GM12874 (cell line): Measurements from ENCODE around the gene ZMIZ1.

Experiments
- CTCF ChIP-seq: IDR thresholded peaks from 2 replicates; pipeline ENCODE4 v1.5.1; 2011; ENCODE audit warnings: low read depth, mild to moderate bottlenecking, control low read depth, low read length, moderate library complexity; ENCODE audit not compliant: insufficient read depth

The ZMIZ1 gene

DNA sequence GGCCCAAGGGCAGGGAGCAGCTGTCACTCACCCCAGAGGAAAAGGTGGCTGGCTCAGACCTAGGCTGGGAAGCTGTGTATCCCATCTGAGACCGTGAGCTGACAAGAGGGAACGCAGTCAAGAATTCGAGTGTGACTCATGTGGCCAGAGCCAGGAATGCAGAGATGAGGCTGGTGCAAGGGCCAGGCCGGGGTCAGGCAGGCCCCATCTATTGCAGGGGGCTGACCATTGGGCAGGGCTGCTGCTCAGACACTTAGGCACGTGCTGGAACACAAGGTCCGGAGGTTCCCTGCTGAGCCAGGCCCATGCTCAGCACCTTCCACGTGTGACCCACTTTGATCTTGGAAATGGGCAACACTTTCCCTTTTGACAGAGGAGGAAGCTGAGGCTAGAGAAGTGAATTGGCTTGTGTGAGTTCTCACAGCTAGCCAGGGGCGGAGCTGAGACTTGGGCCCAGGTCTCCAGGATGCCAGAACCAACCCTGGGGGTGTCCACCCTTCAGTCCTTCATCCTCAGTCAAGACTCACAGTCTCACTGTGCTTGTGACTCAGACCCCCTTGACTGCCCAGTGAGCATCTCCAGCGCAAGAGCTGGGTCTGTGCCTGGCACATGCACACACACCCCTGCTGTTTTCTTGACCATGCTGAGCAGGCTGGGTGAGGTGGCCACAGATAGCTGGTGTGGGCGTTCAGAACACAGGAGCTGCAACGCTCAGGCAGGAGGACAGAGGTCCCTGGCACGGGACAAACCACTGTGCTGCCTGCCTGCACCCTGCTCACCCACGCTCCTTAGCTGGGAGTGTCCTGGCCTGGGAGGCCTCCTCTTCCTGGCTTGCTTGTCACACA is 230.9 kb downstream of the ZMIZ1 start:
- TF ChIP-seq CTCF = no peak

DNA sequence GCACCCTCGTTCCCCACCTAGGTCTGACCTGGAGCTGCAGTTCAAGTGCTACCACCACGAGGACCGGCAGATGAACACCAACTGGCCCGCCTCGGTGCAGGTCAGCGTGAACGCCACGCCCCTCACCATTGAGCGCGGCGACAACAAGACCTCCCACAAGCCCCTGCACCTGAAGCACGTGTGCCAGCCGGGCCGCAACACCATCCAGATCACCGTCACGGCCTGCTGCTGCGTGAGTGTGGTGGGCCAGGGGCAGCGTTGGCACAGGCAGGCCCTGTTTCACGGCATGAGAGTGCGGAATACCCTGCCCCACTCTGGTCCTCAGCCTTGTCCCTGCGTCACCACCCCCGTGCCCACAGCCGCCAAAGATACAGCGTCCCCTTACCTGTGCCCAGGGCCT is 231.9 kb downstream of the ZMIZ1 start:
- no peak for TF ChIP-seq CTCF

DNA sequence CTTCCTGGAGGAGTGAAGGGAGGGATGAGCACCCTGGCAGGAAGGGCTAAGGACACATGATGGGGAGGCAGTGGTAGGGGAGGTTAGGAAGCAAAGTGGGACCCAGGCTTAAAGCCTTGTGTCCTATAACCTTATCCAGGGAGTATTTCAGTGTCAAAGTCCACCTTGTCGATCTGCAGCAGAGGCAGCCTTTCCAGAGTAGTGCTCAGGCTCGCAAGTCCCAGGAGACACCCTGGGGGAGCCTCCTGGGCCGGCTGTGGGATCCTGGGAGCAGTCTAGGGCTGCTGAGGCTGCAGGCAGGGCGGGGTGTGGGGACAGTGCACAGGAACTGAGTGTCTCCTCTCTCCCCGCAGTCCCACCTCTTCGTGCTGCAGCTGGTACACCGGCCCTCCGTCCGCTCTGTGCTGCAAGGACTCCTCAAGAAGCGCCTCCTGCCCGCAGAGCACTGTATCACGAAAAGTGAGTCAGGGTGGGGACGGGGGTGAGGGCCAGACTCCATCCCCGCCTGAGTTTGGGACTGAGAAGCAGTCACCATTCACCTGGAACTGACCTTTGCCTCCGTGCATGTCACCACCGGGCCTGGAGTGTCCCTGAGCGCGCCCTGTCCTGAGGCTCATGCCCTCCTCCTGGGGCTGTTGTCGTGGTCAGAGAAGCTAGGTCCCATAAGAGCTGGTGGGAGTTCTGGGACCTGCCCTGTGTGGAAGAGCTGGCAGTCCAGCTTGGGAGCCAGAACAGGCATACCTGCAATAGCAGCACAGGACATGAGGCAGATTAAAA is 233.2 kb downstream of the ZMIZ1 start:
- no peak for TF ChIP-seq CTCF

DNA sequence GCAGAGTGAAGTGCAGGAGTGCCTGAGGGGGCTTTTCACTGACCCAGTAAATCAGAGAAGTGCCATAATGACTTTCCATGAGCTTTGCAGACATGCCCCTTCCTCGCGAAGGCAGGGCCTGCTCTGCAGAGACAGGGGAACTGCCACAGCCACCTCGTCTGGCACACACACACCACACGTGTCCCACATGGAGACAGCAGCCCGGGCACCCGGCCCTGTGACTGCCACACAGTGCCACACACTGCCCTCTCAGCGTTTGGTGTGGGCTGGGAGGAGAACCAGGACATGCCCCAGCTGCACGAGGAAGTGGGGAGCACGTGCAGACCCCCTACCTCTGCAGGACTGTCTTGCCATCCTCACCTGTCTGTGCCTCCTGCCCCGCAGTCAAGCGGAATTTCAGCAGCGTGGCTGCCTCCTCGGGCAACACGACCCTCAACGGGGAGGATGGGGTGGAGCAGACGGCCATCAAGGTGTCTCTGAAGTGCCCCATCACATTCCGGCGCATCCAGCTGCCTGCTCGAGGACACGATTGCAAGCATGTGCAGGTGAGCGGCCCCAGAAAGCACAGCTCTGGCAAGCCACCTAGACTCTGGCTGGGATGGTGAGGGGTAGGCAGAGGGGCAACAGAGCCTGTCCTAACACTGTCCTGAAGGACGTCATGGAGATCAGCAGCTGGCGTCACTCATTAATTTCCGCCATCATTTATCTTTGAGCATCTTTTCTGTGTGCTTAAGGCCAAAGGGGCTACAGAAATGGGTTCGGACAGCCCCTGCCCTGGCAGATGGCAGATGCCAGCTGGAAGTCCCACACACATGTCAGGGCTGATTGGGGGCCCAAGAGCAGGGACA is 235.1 kb downstream of the ZMIZ1 start:
- TF ChIP-seq CTCF = no peak

DNA sequence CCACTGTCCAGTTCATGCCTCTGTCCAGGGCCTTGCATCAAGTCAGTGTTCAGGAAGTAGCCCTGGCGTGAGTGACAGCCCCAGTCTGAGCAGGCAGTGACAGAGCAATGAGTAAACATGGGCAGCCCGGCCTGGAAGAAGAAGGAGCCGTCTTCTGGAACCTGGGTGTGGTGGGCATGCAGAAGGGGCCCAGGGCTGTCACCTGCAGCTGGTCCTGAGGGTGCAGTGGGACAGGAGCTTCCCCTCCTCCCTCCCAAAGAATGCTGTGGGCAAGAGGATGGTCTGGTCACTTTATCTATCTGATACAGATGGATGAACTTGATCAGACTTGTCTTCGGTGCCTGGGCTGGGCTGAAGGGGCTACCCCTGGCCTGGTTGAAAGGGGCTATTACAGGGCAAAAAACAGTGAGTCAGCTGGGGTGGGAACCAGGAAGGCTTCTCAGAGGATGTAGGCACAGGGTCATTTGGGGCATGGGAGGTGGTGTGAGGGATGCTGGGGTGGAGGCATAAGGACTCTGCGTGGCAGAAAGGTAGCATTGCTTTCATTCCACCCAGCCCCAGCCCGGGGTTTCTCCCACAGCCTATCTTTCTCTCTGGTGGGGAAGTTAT is 235.8 kb downstream of the ZMIZ1 start:
- no peak for TF ChIP-seq CTCF

DNA sequence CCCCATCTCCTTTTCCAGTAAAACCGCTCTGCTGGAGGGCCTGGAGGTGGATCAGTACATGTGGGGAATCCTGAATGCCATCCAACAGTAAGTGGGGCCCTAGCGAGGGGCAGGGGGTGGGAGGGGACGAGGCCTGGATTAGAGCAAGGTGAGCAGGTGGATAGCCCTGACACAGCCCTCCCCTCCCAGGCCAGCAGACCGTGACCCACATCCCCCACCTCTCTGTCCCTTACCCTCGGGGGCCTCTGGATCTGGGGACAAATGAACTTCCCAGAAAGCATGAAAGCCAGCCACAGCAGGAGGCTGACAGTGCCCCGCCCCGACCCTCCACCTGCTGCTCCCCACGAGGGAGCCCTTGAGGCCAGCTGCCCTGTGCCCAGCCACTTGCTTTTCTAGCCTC is 236.7 kb downstream of the ZMIZ1 start:
- TF ChIP-seq CTCF = no peak
